ENCODE results near the gene DACH1. TPM values are rescaled to one million over a fixed set of nuclear protein-coding genes. Genes with fewer than 3 reads are reported as not detected.

DACH1 gene
- total RNA-seq (4.3 and 6.5 TPM in 2 replicates), polyA plus RNA-seq (1.1 and 1.3 TPM in 2 replicates)

DNA sequence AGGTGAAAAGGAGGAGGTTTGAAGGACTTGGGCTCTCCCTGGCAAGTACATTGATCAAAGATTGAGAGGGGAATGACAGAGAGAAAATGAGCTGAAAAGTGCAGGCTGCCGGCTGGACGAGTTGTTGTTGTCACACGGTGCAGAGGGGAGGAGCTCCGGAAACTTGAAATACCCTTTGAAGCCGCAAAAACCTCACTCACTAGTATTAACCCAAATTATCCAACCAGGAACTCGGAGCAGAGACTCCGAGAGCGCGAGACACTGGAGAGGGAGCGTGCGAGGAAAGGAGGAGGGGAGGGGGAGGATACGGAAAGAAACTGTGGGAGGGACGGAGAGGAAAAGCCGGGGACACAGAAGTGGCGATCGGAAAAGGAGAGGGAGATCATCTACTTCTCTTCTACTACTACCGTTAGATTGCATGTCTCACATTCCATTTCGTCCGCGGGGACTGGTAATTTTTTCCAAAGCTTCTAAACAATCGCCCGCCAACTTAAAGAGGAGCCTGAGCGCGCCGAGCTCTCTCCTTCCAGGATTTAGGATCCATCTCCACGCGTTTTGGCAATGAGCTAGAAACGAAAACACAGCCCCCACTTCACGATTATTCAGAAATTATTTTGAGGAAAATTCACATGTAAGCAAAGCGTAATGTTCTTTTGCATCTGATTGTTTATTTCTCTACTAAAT is at the start of gene DACH1:
Gene DACH1 (minus strand): TSS at position 74 of the 684 bp plus-strand sequence.
- peak; percentile 76 for DNase-seq (ENCODE audit: low spot score)
- H3K27ac ChIP-seq = peak within 1 kb of the TSS; percentile 20
- WGBS (ENCODE audit: low lambda C conversion rate, missing lambda C conversion rate) = 1% methylated on average over 30 of the region's 30 CpGs
- TF ChIP-seq EZH2phosphoT487 (IDR thresholded peaks at IDR 0.05; ENCODE audit: low read depth, severe bottlenecking, unreplicated experiment) (no peak), CTCF (IDR thresholded peaks at IDR 0.05; ENCODE audit: poor library complexity) (no peak), EZH2 (IDR thresholded peaks at IDR 0.05; ENCODE audit: borderline replicate concordance) (peak; percentile 9)
- peak within 1 kb of the TSS; percentile 87 for H3K4me2 ChIP-seq
- H3K27me3 ChIP-seq = peaks cover 56% of the 10 kb centered on the region
- H3K9me2 ChIP-seq (replicated peaks; ENCODE audit: insufficient read depth) = no peaks in the 10 kb centered on the region
- H3K79me2 ChIP-seq = peaks cover 9% of the 10 kb centered on the region
- peak within 1 kb of the TSS; percentile 86 for H3K4me3 ChIP-seq
- H3K36me3 ChIP-seq (replicated peaks; ENCODE audit: insufficient read depth, low read depth) = no peaks in the 10 kb centered on the region
- no peaks in the 10 kb centered on the region for H4K20me1 ChIP-seq (ENCODE audit: insufficient read depth, poor library complexity, severe bottlenecking)
- no peaks in the 10 kb centered on the region for H3K9me3 ChIP-seq (ENCODE audit: low read depth)
- peak within 1 kb of the TSS; percentile 84 for H2AFZ ChIP-seq
- H3K4me1 ChIP-seq (ENCODE audit: insufficient read depth) = no peaks in the 10 kb centered on the region

DNA sequence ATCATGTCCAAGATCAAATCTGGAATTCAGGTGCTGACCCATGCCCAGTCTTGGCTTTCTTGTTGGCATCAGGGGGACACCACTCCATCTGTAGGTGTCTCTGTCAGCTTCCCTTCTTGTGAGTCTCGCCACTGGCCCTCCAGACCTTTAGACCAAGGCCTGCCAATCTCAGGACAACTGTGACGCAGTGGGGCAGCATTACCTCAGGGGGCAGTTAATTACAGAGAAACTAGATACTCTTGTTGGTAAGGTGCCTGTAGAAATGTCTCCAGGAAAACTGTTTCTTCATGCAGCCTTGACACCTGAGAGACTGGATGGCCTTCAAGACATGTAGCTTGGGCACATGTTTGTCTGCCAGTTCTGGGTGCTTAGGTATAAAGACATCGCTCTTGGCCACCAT is 46.7 kb upstream of the DACH1 start:
- no peak overlapping the region for H3K4me2 ChIP-seq
- no peak for TF ChIP-seq EZH2phosphoT487 (IDR thresholded peaks at IDR 0.05; ENCODE audit: low read depth, severe bottlenecking, unreplicated experiment)
- TF ChIP-seq CTCF (IDR thresholded peaks at IDR 0.05; ENCODE audit: poor library complexity) = no peak
- no peak for TF ChIP-seq EZH2 (IDR thresholded peaks at IDR 0.05; ENCODE audit: borderline replicate concordance)

GRCh38 chr13:71912524-71912923 is 45.5 kb upstream of the DACH1 start:
- H3K9me2 ChIP-seq (replicated peaks; ENCODE audit: insufficient read depth) = no peaks in the 10 kb centered on the region
- H3K27ac ChIP-seq = no peak overlapping the region
- H3K4me2 ChIP-seq = no peak overlapping the region
- H3K36me3 ChIP-seq (replicated peaks; ENCODE audit: insufficient read depth, low read depth) = no peaks in the 10 kb centered on the region
- H3K27me3 ChIP-seq = no peaks in the 10 kb centered on the region
- H3K4me3 ChIP-seq = no peak overlapping the region
- DNase-seq (ENCODE audit: low spot score) = no peak
- no peaks in the 10 kb centered on the region for H4K20me1 ChIP-seq (ENCODE audit: insufficient read depth, poor library complexity, severe bottlenecking)
- no peak overlapping the region for H2AFZ ChIP-seq
- no peaks in the 10 kb centered on the region for H3K79me2 ChIP-seq
- no peaks in the 10 kb centered on the region for H3K9me3 ChIP-seq (ENCODE audit: low read depth)
- no peaks in the 10 kb centered on the region for H3K4me1 ChIP-seq (ENCODE audit: insufficient read depth)
- no peak for TF ChIP-seq EZH2 (IDR thresholded peaks at IDR 0.05; ENCODE audit: borderline replicate concordance)
- no peak for TF ChIP-seq CTCF (IDR thresholded peaks at IDR 0.05; ENCODE audit: poor library complexity)
- no peak for TF ChIP-seq EZH2phosphoT487 (IDR thresholded peaks at IDR 0.05; ENCODE audit: low read depth, severe bottlenecking, unreplicated experiment)

More for the DNA sequence above, 46.7 kb upstream of the DACH1 start:
- no peaks in the 10 kb centered on the region for H3K27me3 ChIP-seq
- H3K4me3 ChIP-seq = no peak overlapping the region
- no peaks in the 10 kb centered on the region for H4K20me1 ChIP-seq (ENCODE audit: insufficient read depth, poor library complexity, severe bottlenecking)
- no peak for DNase-seq (ENCODE audit: low spot score)
- H3K9me3 ChIP-seq (ENCODE audit: low read depth) = no peaks in the 10 kb centered on the region
- no peaks in the 10 kb centered on the region for H3K4me1 ChIP-seq (ENCODE audit: insufficient read depth)
- 92% methylated on average over 3 of the region's 3 CpGs for WGBS (ENCODE audit: low lambda C conversion rate, missing lambda C conversion rate)
- H3K27ac ChIP-seq = no peak overlapping the region
- H3K9me2 ChIP-seq (replicated peaks; ENCODE audit: insufficient read depth) = no peaks in the 10 kb centered on the region
- no peaks in the 10 kb centered on the region for H3K79me2 ChIP-seq
- no peaks in the 10 kb centered on the region for H3K36me3 ChIP-seq (replicated peaks; ENCODE audit: insufficient read depth, low read depth)
- no peak overlapping the region for H2AFZ ChIP-seq

All from hepatocyte (in vitro differentiated cells).